Bronchial epithelial cell (primary cell): ENCODE results near the gene ICAM5. TPM values are rescaled to one million over a fixed set of nuclear protein-coding genes. Genes with fewer than 3 reads are reported as not detected.
A peak's percentile ranks its signal among the peaks of the same experiment; 100 is the strongest.

ENCODE experiments used
- DNase-seq: peaks from one replicate; pipeline ENCODE4 v3.0.0-alpha.2; 2010; ENCODE audit warnings: low read depth
- FAIRE-seq: peaks from 2 replicates; lab custom pipeline; 2011; peaks lifted over from hg19 to GRCh38; lab: Jason Lieb, UNC
- H3K27me3 ChIP-seq: 2 replicates; pipeline ENCODE4 v1.5.1; 2011; ENCODE audit warnings: low read length; ENCODE audit not compliant: control insufficient read depth, insufficient read depth
- H3K36me3 ChIP-seq: 2 replicates; pipeline ENCODE4 v1.5.1; 2011; ENCODE audit warnings: low read length; ENCODE audit not compliant: control insufficient read depth, insufficient read depth
- H3K4me3 ChIP-seq: 2 replicates; pipeline ENCODE4 v1.5.1; 2011; ENCODE audit warnings: mild to moderate bottlenecking, low read depth, low read length, control low read depth
- CTCF ChIP-seq: IDR thresholded peaks from 2 replicates; pipeline ENCODE4 v1.5.1; 2011; ENCODE audit warnings: mild to moderate bottlenecking, moderate library complexity, low read length, control low read depth, inconsistent platforms; ENCODE audit not compliant: insufficient read depth, severe bottlenecking
- total RNA-seq: library from RNA; depleted of rRNA; stranded (reverse); fragments of >200 nt; gene quantifications from 2 replicates; pipeline ENCODE4 v1.2.1, GENCODE V29; 2014

The ICAM5 gene
- total RNA-seq, 1 donor from 2014 or later = 3.9 TPM

GRCh38 chr19:10315335-10316214 lies 25.8 kb downstream of the ICAM5 start, which contains the start of gene FDX2:
FDX2 (minus strand) TSS chr19:10316015; CDS start chr19:10315996, 19 bp downstream.
- TF ChIP-seq CTCF = no peak
- DNase-seq = peak; percentile 65
- H3K27me3 ChIP-seq = no peaks in the 10 kb centered on the region
- peak within 1 kb of the TSS; percentile 65 for H3K4me3 ChIP-seq
- peaks cover 16% of the 10 kb centered on the region for H3K36me3 ChIP-seq
- FAIRE-seq = no peak

- DNase-seq = no peak
- H3K36me3 ChIP-seq = peaks cover 20% of the 10 kb centered on the region
- no peaks in the 10 kb centered on the region for H3K27me3 ChIP-seq
- FAIRE-seq = no peak
- no peak for TF ChIP-seq CTCF
- H3K4me3 ChIP-seq = peak overlapping the region; percentile 65
These were observed 26.7 kb downstream of the ICAM5 start for GRCh38 chr19:10316229-10317044.

- DNase-seq (no peak), FAIRE-seq (no peak)
- Histone ChIP-seq H3K36me3 (peaks cover 22% of the 10 kb centered on the region), H3K27me3 (no peaks in the 10 kb centered on the region), H3K4me3 (no peak overlapping the region)
- TF ChIP-seq CTCF = no peak
These were observed 27.5 kb downstream of the ICAM5 start for GRCh38 chr19:10317045-10317856.

GRCh38 chr19:10317857-10318462 lies 28.2 kb downstream of the ICAM5 start:
- no peak for TF ChIP-seq CTCF
- FAIRE-seq = no peak
- no peak overlapping the region for H3K4me3 ChIP-seq
- no peaks in the 10 kb centered on the region for H3K27me3 ChIP-seq
- DNase-seq = no peak
- H3K36me3 ChIP-seq = peaks cover 28% of the 10 kb centered on the region
